HepG2 (cell line): ENCODE results near the gene TRIM59. TPM values are rescaled to one million over a fixed set of nuclear protein-coding genes. Genes with fewer than 3 reads are reported as not detected.
A peak's percentile ranks its signal among the peaks of the same experiment; 100 is the strongest.

Experiments used
- BRD4 ChIP-seq: sonication (generic); formaldehyde crosslinking; IDR thresholded peaks from 2 replicates; pipeline ENCODE4 v1.4.0; 2020; ENCODE audit warnings: missing genetic modification reagents
- HNRNPLL ChIP-seq: fragments of 200-400 bp; formaldehyde crosslinking; IDR thresholded peaks from 2 replicates; pipeline ENCODE4 v1.6.1; 2017; ENCODE audit warnings: mild to moderate bottlenecking, low read depth, low read length; ENCODE audit not compliant: poor library complexity, severe bottlenecking
- MAZ ChIP-seq, 2 experiments: sonication (generic) in 1 of 2; formaldehyde crosslinking in 1 of 2; IDR thresholded peaks; 2 replicates each; pipeline versions ENCODE4 v1.5.0 to v1.6.1; 2012 to 2020; ENCODE audit warnings: low read depth in 2 of 2, mild to moderate bottlenecking in 2 of 2, borderline replicate concordance in 1 of 2, improper control_type of control experiment in 1 of 2, low read length in 1 of 2, missing genetic modification reagents in 1 of 2, moderate library complexity in 1 of 2
- POGZ ChIP-seq: sonication (generic); formaldehyde crosslinking; IDR thresholded peaks from 2 replicates; pipeline ENCODE4 v1.4.0; 2020; ENCODE audit warnings: mild to moderate bottlenecking, missing genetic modification reagents
- RELA ChIP-seq: sonication (generic); formaldehyde crosslinking; IDR thresholded peaks from 2 replicates; pipeline ENCODE4 v1.4.0; 2020; ENCODE audit warnings: missing genetic modification reagents
- RNF2 ChIP-seq: fragments of 450-650 bp; conservative IDR thresholded peaks from 2 replicates; pipeline ENCODE4 v1.6.1; 2016; ENCODE audit warnings: low read depth
- SIN3B ChIP-seq: fragments of 150-350 bp; IDR thresholded peaks from 2 replicates; pipeline ENCODE4 v1.6.1; 2014; ENCODE audit warnings: low read length
- TAF1 ChIP-seq: sonication (generic); formaldehyde crosslinking; IDR thresholded peaks from 2 replicates; pipeline ENCODE4 v1.4.0; 2020; ENCODE audit warnings: missing genetic modification reagents
- YEATS4 ChIP-seq: sonication (generic); formaldehyde crosslinking; IDR thresholded peaks from 2 replicates; pipeline ENCODE4 v1.4.0; 2020; ENCODE audit warnings: missing genetic modification reagents, borderline replicate concordance
- ZBTB33 ChIP-seq: sonication (generic); formaldehyde crosslinking; IDR thresholded peaks from 2 replicates; pipeline ENCODE4 v1.4.0; 2020; ENCODE audit warnings: missing genetic modification reagents
- ZNF350 ChIP-seq: sonication (generic); formaldehyde crosslinking; IDR thresholded peaks from 2 replicates; pipeline ENCODE4 v1.4.0; 2020; ENCODE audit warnings: mild to moderate bottlenecking, low read depth, missing genetic modification reagents, borderline replicate concordance
- ZNF501 ChIP-seq: sonication (generic); formaldehyde crosslinking; IDR thresholded peaks from 2 replicates; pipeline ENCODE4 v1.5.1; 2020; ENCODE audit warnings: mild to moderate bottlenecking, moderate library complexity, missing genetic modification reagents
- ZSCAN5A ChIP-seq: sonication (generic); formaldehyde crosslinking; IDR thresholded peaks from 2 replicates; pipeline ENCODE4 v1.8.0; 2022; ENCODE audit warnings: mild to moderate bottlenecking, missing genetic modification reagents, borderline replicate concordance
- polyA plus RNA-seq, 8 experiments: library from polyadenylated mRNA; depleted of rRNA in 3 of 8; stranded (reverse) in 7 of 8; unstranded in 1 of 8; fragments of >200 nt; fragmentation: Illumina TruSeq in 4 of 8; extraction: Trizol in 4 of 8; gene quantifications; 2 replicates each; pipeline versions ENCODE4 v1.2.1 to v1.2.3, GENCODE V29; 2011 to 2016; ENCODE audit warnings: low read depth in 4 of 8, missing spikeins in 1 of 8, mixed read lengths in 1 of 8; ENCODE audit not compliant: insufficient read depth in 1 of 8
- total RNA-seq, 5 experiments: library from RNA; depleted of rRNA; stranded (reverse); fragments of >200 nt; fragmentation: Illumina TruSeq; extraction: Trizol; gene quantifications; 2 replicates each; pipeline ENCODE4 v1.2.3, GENCODE V29; 2016; ENCODE audit warnings: low read depth in 1 of 5

The TRIM59 gene
- total and polyA plus RNA-seq, 2 of the 13 experiments (the other 11 are each of a cell fraction or from before 2014, with no cell fraction given), result 1.3 to 3.2 TPM

GRCh38 chr3:160449636-160450598 is at the start of gene TRIM59 (continued):
- TF ChIP-seq MAZ (IDR thresholded peaks at IDR 0.05; ENCODE audit: borderline replicate concordance, low read depth, low read length), result no peak
- TF ChIP-seq MAZ (CRISPR knock-in tag; IDR thresholded peaks at IDR 0.05; ENCODE audit: low read depth), result 0 out of 2 replicates have a peak, but pooled peaks have one; percentile 46
- peak; percentile 73; the same call in 1 of the 2 replicates for TF ChIP-seq ZSCAN5A (CRISPR knock-in tag)
- peak; percentile 57 for TF ChIP-seq HNRNPLL
- TF ChIP-seq SIN3B, result no peak
- peak; percentile 49; the same call in 1 of the 2 replicates for TF ChIP-seq BRD4 (CRISPR knock-in tag)
- TF ChIP-seq TAF1, result peak; percentile 36; the same call in 1 of the 2 replicates
- 0 out of 2 replicates have a peak, but pooled peaks have one; percentile 27 for TF ChIP-seq RNF2
- 0 out of 2 replicates have a peak, but pooled peaks have one; percentile 32 for TF ChIP-seq ZNF350 (CRISPR knock-in tag)
- peak; percentile 51; the same call in 1 of the 2 replicates for TF ChIP-seq ZNF501
- 0 out of 2 replicates have a peak, but pooled peaks have one; percentile 44 for TF ChIP-seq YEATS4 (CRISPR knock-in tag)
- TF ChIP-seq ZBTB33 (CRISPR knock-in tag), result peak; percentile 90
- 0 out of 2 replicates have a peak, but pooled peaks have one; percentile 44 for TF ChIP-seq RELA
- peak; percentile 12; the same call in 1 of the 2 replicates for TF ChIP-seq POGZ (CRISPR knock-in tag)
